Retinal pigment epithelial cell (primary cell): ENCODE results near the gene ADSS2.

ENCODE experiments used
- DNase-seq: peaks from one replicate; pipeline ENCODE4 v3.0.0-alpha.2; 2010; ENCODE audit warnings: low read depth
- H3K4me3 ChIP-seq: 2 replicates; pipeline ENCODE4 v1.5.1; 2011; ENCODE audit warnings: mild to moderate bottlenecking, low read length, control low read depth, moderate library complexity
- CTCF ChIP-seq: conservative IDR thresholded peaks from 2 replicates; pipeline ENCODE4 v1.5.1; 2011; ENCODE audit warnings: low read depth, low read length, control low read depth, inconsistent platforms

Gene ADSS2

GRCh38 chr1:244444854-244445253, 6.9 kb downstream of the ADSS2 start:
- H3K4me3 ChIP-seq: no peak overlapping the region
- TF ChIP-seq CTCF: no peak
- no peak for DNase-seq

GRCh38 chr1:244442850-244443249, 8.9 kb downstream of the ADSS2 start:
- no peak for DNase-seq
- no peak for TF ChIP-seq CTCF
- H3K4me3 ChIP-seq: no peak overlapping the region

- TF ChIP-seq CTCF: no peak
- DNase-seq: no peak
- no peak overlapping the region for H3K4me3 ChIP-seq
Observed at GRCh38 chr1:244439391-244440032, 12.2 kb downstream of the ADSS2 start.

- H3K4me3 ChIP-seq: no peak overlapping the region
- DNase-seq: no peak
- TF ChIP-seq CTCF: no peak
Observed at GRCh38 chr1:244437086-244437468, 14.6 kb downstream of the ADSS2 start.

- TF ChIP-seq CTCF: no peak
- no peak overlapping the region for H3K4me3 ChIP-seq
- DNase-seq: no peak
Observed at GRCh38 chr1:244436336-244437085, 15.2 kb downstream of the ADSS2 start.

GRCh38 chr1:244435562-244436205, 16.0 kb downstream of the ADSS2 start:
- no peak for TF ChIP-seq CTCF
- DNase-seq: no peak
- H3K4me3 ChIP-seq: no peak overlapping the region

- H3K4me3 ChIP-seq: no peak overlapping the region
- no peak for DNase-seq
- TF ChIP-seq CTCF: no peak
Observed at GRCh38 chr1:244431166-244431565, 20.5 kb downstream of the ADSS2 start.
